HepG2 (cell line): ENCODE measurements around the gene GNG7. TPM values are rescaled to one million over a fixed set of nuclear protein-coding genes. Genes with fewer than 3 reads are reported as not detected.

Source experiments
- ARNTL ChIP-seq: sonication (generic); formaldehyde crosslinking; IDR thresholded peaks from 2 replicates; pipeline ENCODE4 v1.4.0; 2020; ENCODE audit warnings: mild to moderate bottlenecking, missing genetic modification reagents
- BCLAF1 ChIP-seq: fragments of 450-650 bp; IDR thresholded peaks from 2 replicates; pipeline ENCODE4 v1.6.1; 2017; ENCODE audit warnings: mild to moderate bottlenecking
- HOXA3 ChIP-seq: sonication (generic); formaldehyde crosslinking; IDR thresholded peaks from 2 replicates; pipeline ENCODE4 v1.5.0; 2020; ENCODE audit warnings: missing genetic modification reagents
- ISL2 ChIP-seq: sonication (generic); formaldehyde crosslinking; IDR thresholded peaks from 2 replicates; pipeline ENCODE4 v1.5.0; 2020; ENCODE audit warnings: missing genetic modification reagents
- KLF15 ChIP-seq: sonication (generic); formaldehyde crosslinking; IDR thresholded peaks from 2 replicates; pipeline ENCODE4 v1.8.1; 2023; ENCODE audit warnings: borderline replicate concordance, mild to moderate bottlenecking, inconsistent platforms, missing genetic modification reagents, mixed read lengths
- LCORL ChIP-seq, 2 experiments: fragments of 450-650 bp in 1 of 2; sonication (generic) in 1 of 2; formaldehyde crosslinking in 1 of 2; IDR thresholded peaks; 2 replicates each; pipeline versions ENCODE4 v1.5.0 to v1.6.1; 2017 to 2020; ENCODE audit warnings: antibody characterized with exemption in 1 of 2, missing genetic modification reagents in 1 of 2
- MEIS1 ChIP-seq: sonication (generic); formaldehyde crosslinking; IDR thresholded peaks from 2 replicates; pipeline ENCODE4 v1.9.0; 2021; ENCODE audit warnings: mild to moderate bottlenecking, missing genetic modification reagents, moderate library complexity, borderline replicate concordance
- MTF1 ChIP-seq: sonication (generic); formaldehyde crosslinking; IDR thresholded peaks from 2 replicates; pipeline ENCODE4 v1.5.0; 2020; ENCODE audit warnings: missing genetic modification reagents
- NAIF1 ChIP-seq: sonication (generic); formaldehyde crosslinking; IDR thresholded peaks from 2 replicates; pipeline ENCODE4 v1.5.0; 2020; ENCODE audit warnings: mild to moderate bottlenecking, missing genetic modification reagents, borderline replicate concordance
- NCOA2 ChIP-seq: sonication (generic); formaldehyde crosslinking; IDR thresholded peaks from 2 replicates; pipeline ENCODE4 v1.8.0; 2022; ENCODE audit warnings: inconsistent platforms
- PATZ1 ChIP-seq: sonication (generic); formaldehyde crosslinking; IDR thresholded peaks from 2 replicates; pipeline ENCODE4 v1.4.0; 2020; ENCODE audit warnings: missing genetic modification reagents
- RXRB ChIP-seq: IDR thresholded peaks from 2 replicates; pipeline ENCODE4 v1.6.1; 2016; ENCODE audit warnings: borderline replicate concordance, missing genetic modification reagents, missing compliant biosample characterization
- SIN3B ChIP-seq: fragments of 150-350 bp; IDR thresholded peaks from 2 replicates; pipeline ENCODE4 v1.6.1; 2014; ENCODE audit warnings: low read length
- SP140L ChIP-seq: sonication (generic); formaldehyde crosslinking; IDR thresholded peaks from 2 replicates; pipeline ENCODE4 v1.4.0; 2020; ENCODE audit warnings: missing genetic modification reagents, borderline replicate concordance
- TCF7L2 ChIP-seq: IDR thresholded peaks from 2 replicates; pipeline ENCODE4 v1.6.1; 2011; ENCODE audit warnings: mild to moderate bottlenecking, low read depth, low read length, moderate library complexity
- YEATS4 ChIP-seq: sonication (generic); formaldehyde crosslinking; IDR thresholded peaks from 2 replicates; pipeline ENCODE4 v1.4.0; 2020; ENCODE audit warnings: missing genetic modification reagents, borderline replicate concordance
- YY1 ChIP-seq: IDR thresholded peaks from 2 replicates; pipeline ENCODE4 v1.6.1; 2011; ENCODE audit warnings: low read length, low read depth, moderate library complexity, mild to moderate bottlenecking; ENCODE audit not compliant: insufficient read depth, insufficient replicate concordance
- ZC3H13 ChIP-seq: sonication (generic); formaldehyde crosslinking; IDR thresholded peaks from 2 replicates; pipeline ENCODE4 v1.8.1; 2023; ENCODE audit warnings: mild to moderate bottlenecking, missing genetic modification reagents, moderate library complexity
- ZNF512 ChIP-seq: sonication (generic); formaldehyde crosslinking; IDR thresholded peaks from 2 replicates; pipeline ENCODE4 v1.4.0; 2020; ENCODE audit warnings: mild to moderate bottlenecking, missing genetic modification reagents
- ZNF564 ChIP-seq: sonication (generic); formaldehyde crosslinking; IDR thresholded peaks from 2 replicates; pipeline ENCODE4 v1.8.1; 2023; ENCODE audit warnings: mild to moderate bottlenecking, missing genetic modification reagents
- ZNF7 ChIP-seq: IDR thresholded peaks from 2 replicates; pipeline ENCODE4 v1.6.1; 2016; ENCODE audit warnings: missing biosample characterization, missing genetic modification reagents
- ZNF784 ChIP-seq: sonication (generic); formaldehyde crosslinking; IDR thresholded peaks from 2 replicates; pipeline ENCODE4 v1.5.1; 2020; ENCODE audit warnings: missing genetic modification reagents, mild to moderate bottlenecking, borderline replicate concordance
- polyA plus RNA-seq, 8 experiments: library from polyadenylated mRNA; depleted of rRNA in 3 of 8; stranded (reverse) in 7 of 8; unstranded in 1 of 8; fragments of >200 nt; fragmentation: Illumina TruSeq in 4 of 8; extraction: Trizol in 4 of 8; gene quantifications; 2 replicates each; pipeline versions ENCODE4 v1.2.1 to v1.2.3, GENCODE V29; 2011 to 2016; ENCODE audit warnings: low read depth in 4 of 8, missing spikeins in 1 of 8, mixed read lengths in 1 of 8; ENCODE audit not compliant: insufficient read depth in 1 of 8
- total RNA-seq, 5 experiments: library from RNA; depleted of rRNA; stranded (reverse); fragments of >200 nt; fragmentation: Illumina TruSeq; extraction: Trizol; gene quantifications; 2 replicates each; pipeline ENCODE4 v1.2.3, GENCODE V29; 2016; ENCODE audit warnings: low read depth in 1 of 5

The GNG7 gene
- total and polyA plus RNA-seq, 2 of the 13 experiments (the other 11 are each of a cell fraction or from before 2014, with no cell fraction given), result 1.4 to 3.3 TPM

GRCh38 chr19:2556221-2557092 lies 146.0 kb downstream of the GNG7 start (continued):
- TF ChIP-seq SP140L (no peak), NAIF1 (CRISPR knock-in tag) (no peak), ZNF564 (CRISPR knock-in tag) (0 out of 2 replicates have a peak, but pooled peaks have one; percentile 31), NCOA2 (0 out of 2 replicates have a peak, but pooled peaks have one; percentile 29), BCLAF1 (no peak), YY1 (no peak), PATZ1 (0 out of 2 replicates have a peak, but pooled peaks have one; percentile 11), HOXA3 (CRISPR knock-in tag) (peak; percentile 70), TCF7L2 (no peak), ARNTL (CRISPR knock-in tag) (peak; percentile 51; the same call in 1 of the 2 replicates), ZNF784 (CRISPR knock-in tag) (no peak), LCORL (IDR thresholded peaks at IDR 0.05) (no peak), LCORL (CRISPR knock-in tag; IDR thresholded peaks at IDR 0.05) (no peak), YEATS4 (CRISPR knock-in tag) (peak; percentile 70; the same call in 1 of the 2 replicates), MEIS1 (CRISPR knock-in tag) (peak; percentile 48; the same call in 1 of the 2 replicates), ZNF7 (CRISPR knock-in tag) (no peak), KLF15 (CRISPR knock-in tag) (0 out of 2 replicates have a peak, but pooled peaks have one; percentile 56), ZC3H13 (no peak), RXRB (CRISPR knock-in tag) (peak; percentile 63; the same call in 1 of the 2 replicates), ISL2 (CRISPR knock-in tag) (peak; percentile 25; the same call in 1 of the 2 replicates), MTF1 (no peak), ZNF512 (no peak), SIN3B (no peak)
